ENCODE results near the gene DNAJC1.
"Not testable (repeated sequence)": the region's sequence is repeated elsewhere in the genome, so short reads cannot be mapped to it uniquely, and the experiment has no call there.

DNAJC1 gene

DNA sequence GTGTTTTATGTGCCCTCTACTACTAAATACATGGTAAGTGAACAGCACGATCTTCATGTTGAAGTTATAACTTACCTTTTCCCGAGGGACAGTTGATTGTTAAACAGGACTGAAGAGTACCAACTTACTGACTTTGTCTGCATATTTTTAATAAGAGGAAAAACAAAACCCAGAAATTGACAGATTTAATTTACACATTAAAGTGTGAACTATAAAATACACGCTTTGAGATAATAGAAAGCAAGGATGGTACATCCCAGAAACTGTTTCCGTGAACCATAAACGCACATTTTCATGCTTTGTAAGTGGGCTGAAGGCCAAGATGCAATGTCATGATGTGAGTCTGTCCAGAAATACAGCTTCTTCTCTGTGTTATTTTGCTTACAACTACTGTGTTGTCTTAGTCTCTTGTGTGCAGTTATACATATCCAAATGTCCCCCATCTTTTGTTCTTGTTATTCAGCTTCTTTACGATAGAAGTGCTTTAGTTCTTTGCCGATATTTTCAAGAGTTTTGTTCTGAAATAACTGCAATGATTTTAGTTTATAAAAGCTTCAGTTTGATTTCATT is 279.4 kb downstream of the DNAJC1 start:
- DNase-seq, result no peak

DNA sequence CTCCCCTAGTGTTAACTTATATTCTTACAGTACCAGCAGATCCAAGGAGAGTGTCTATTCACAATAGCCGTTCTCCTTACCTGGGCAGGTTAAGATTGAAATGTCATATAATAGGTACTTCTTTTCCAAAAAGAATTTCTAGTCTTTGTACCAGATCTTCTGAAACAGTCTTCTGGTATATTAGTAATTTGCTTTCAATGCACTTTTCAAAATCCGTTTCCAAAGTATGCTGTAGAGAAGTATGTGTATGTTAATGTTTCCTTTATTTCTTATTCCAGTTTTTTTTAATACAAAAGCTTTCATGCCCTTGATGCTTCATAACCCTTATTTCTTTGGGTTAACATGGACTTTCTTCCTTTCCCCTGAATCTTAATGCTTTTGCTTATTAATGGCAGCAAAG is 281.3 kb downstream of the DNAJC1 start:
- no peak for DNase-seq

DNA sequence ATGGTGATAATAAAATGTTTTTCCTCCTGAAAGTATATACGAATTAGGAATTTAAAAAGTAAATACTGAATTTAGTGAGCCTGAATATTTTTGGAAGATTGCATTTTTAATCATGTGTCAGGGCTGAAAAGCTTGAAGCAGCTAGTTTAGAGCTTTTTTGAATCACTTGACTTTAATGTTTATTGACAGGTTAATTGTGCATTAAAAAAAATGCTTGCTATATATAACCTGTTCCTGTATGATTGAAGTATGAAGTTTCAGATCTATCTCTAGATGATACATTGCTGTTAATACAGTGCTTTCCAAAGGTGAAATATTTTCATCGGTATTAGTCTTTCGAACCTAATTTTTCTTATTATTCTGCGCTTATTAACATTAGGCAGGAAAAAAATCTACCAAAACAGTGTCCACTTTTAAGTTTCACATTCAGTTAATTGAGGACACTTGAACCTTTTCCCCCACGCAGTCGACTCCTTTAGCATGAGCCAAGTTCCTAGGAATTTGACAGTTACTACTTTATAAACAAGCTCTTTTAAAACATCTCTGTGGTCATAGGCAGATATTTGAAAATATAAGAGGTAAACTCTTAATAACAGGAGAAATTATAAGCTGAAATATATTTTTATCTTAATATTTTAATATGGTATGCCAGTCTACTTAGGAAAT is 282.4 kb downstream of the DNAJC1 start:
- no peak for DNase-seq

DNA sequence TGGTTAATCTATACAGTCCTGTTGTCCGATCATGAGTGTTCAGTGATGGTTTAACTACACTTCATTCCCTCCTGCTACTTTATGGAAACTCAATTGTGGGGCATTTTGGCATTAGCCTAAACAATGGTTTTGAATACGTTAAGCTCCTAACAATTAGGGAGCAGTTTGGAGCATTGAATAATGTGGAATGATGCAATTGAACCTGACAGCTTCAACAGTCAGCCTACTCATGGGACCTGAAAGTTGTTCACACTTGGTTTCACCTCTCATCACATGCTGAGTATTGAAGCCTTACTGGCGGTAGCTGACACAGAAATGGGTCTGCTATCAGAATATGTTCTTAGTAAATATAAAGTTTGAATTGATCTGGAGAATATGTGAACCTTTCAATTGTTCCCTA is 283.4 kb downstream of the DNAJC1 start:
- no peak for DNase-seq

DNA sequence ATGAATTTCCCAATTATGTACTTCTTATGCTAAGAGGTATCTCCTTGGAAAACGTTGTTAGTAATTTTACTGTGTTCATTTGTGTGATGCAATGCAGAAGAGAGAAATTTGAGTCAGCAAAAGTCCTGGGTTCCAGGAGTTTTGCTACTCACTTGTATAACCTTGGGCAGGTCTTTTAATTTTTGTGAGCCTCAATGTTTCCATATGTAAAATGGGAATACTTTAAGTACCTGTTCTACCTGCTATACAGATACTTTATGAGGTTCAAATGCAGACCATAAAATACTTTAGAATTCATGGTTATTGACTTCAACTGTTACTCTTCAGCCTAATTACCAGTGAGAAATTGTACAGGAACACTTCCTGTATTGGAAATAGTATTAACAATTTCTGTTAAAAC is 284.0 kb downstream of the DNAJC1 start:
- no peak for DNase-seq

DNA sequence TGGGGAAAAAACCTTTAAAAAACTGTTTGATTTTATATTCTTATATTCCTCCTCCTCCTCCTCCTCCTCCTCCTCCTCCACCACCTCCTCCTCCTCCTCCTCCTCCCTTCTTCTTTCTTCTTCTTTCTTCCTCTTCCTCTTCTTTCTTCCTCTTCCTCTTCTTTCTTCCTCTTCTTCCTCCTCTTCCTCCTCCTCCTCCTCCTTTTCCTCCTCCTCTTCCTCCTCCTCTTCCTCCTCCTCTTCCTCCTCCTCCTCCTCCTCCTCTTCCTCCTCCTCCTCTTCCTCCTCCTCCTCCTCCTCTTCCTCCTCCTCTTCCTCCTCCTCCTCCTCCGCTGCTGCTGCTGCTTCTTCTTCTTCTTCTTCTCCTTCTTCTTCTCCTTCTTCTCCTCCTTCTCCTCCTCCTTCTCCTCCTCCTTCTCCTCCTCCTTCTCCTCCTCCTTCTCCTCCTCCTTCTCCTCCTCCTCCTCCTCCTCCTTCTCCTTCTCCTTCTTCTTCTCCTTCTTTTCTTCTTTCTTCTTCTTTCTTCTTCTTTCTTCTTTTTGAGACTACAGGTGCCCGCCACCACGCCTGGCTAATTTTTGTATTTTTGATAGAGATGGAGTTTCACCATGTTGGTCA is 286.0 kb downstream of the DNAJC1 start:
- DNase-seq, result not testable (repeated sequence)

DNA sequence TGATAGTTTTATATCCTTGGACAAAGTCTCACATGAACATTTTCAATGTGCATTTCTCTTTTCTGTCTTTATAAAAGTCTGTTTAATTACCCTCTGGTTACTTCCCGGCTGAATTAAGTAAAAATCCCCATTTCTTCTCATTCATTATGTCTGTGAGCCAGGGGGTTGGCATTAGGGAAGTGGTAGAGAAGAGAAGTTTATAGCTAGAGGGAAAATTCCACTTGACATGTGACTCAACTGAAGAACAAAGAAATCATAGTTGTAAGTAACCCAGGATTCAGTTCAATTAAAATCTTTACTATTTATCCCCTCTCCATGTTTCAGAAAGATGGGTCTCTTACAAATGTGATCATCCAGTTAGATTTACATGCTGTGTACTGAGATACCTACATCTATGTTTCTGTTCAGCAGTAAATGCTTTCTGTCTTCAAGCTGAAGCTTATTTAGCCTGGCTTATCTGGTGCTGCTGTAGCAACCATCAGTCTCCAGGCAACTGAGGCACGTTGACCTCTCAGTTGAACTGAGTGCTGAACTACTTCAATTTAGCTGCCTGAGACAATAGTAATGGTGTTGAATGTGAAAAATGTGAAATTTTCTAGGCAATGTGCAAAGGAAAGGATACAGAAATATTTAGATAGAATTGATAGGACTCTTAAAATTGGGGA is 287.9 kb downstream of the DNAJC1 start:
- no peak for DNase-seq

DNA sequence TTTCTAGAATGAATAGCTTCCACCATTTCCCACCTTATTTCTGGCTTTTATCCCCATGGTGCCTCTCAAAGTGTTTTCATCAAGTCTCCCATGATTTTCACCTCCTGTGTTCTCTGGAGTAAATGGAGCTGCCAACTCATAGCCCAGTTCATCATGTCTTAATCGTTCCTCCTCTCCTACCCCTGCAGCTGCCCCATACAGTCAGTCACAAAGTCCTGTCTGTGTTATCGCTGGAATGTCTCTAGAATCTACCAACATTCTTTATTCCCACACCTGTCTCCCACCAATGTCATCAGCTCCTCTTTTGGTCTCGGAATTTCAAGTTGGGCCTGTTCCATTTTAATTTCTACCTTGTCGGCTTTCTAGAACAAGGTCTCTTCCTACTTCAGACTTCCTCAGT is 290.6 kb downstream of the DNAJC1 start:
- no peak for DNase-seq

DNA sequence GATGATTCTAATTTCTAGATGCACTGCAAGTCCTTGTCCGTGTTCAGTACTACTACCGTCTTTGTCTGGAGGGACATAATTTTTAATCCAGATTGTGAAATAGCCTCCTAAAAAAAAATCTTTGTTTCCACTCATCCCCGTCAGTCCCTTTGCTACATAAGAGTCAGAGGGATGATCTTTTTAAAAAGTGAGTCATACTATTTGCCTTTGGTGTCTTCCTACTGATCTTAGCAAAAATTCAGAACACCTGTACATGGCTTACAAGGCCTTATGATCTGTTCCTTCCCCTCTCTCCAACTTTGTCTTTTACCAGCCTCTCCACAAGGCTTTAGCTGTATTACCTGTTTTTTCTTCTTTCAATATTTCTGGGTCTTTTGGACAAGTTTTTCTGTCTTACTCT is 296.0 kb downstream of the DNAJC1 start:
- DNase-seq, result no peak
